Pancreas (tissue), 10 donors: Measurements from ENCODE around the gene ACADVL. TPM values are rescaled to one million over a fixed set of nuclear protein-coding genes. Genes with fewer than 3 reads are reported as not detected.
A peak's percentile ranks its signal among the peaks of the same experiment; 100 is the strongest.

Experiments used
- ATAC-seq, 4 donors: fragments of 200-7000 bp; cut with Tn5 transposase; one replicate each; pipeline versions ENCODE4 v1.8.0 to v1.9.1; 2020; ENCODE audit warnings: mild to moderate bottlenecking in 4 of 4, moderate library complexity in 4 of 4
- DNase-seq, 6 donors: peaks; one replicate each; pipeline ENCODE4 v3.0.0-alpha.2; 2020
- FAIRE-seq: peaks from 2 replicates; lab custom pipeline; 2012; peaks lifted over from hg19 to GRCh38; lab: Jason Lieb, UNC
- H3K27ac ChIP-seq, 4 donors: fragments of 200-600 bp; sonication (generic); 1 replicate in 3 of 4; 2 replicates in 1 of 4; pipeline versions ENCODE4 v1.5.0 to v1.8.0; 2020
- H3K27me3 ChIP-seq, 4 donors: fragments of 200-600 bp; one replicate each; pipeline ENCODE4 v1.8.0; 2021
- H3K36me3 ChIP-seq, 3 donors: fragments of 200-600 bp; sonication (generic) in 1 of 3; one replicate each; pipeline versions ENCODE4 v1.5.0 to v1.8.0; 2020 to 2021
- H3K4me1 ChIP-seq, 3 donors: fragments of 200-600 bp; one replicate each; pipeline ENCODE4 v1.8.0; 2021
- H3K4me3 ChIP-seq, 4 donors: fragments of 200-600 bp; sonication (generic) in 2 of 4; one replicate each; pipeline versions ENCODE4 v1.5.0 to v1.8.0; 2020 to 2021
- H3K9me3 ChIP-seq, 4 donors: fragments of 200-600 bp; one replicate each; pipeline ENCODE4 v1.8.0; 2021
- CTCF ChIP-seq, 4 donors: fragments of 200-600 bp; sonication (generic) in 3 of 4; IDR thresholded peaks; one replicate each; pipeline versions ENCODE4 v1.5.0 to v1.8.0; 2021; ENCODE audit warnings: antibody characterized with exemption in 4 of 4
- WGBS, 2 donors: extraction: QIAGEN DNeasy Blood & Tissue Kit; methylation state at CpG; one replicate each; pipeline ENCODE4 v1.1.7; 2013; 5-methylcytosine and 5-hydroxymethylcytosine counted together
- intact Hi-C, 3 donors: fragments of 100-400 bp; cut with DNase I; formaldehyde crosslinking; loops; one replicate each; pipeline versions ENCODE4 v1.11.1 to v1.14.2; 2022
- polyA plus RNA-seq, 2 donors: library from polyadenylated mRNA; stranded (reverse); fragments of 200-250 nt; gene quantifications; one replicate each; pipeline ENCODE4 v1.2.3, GENCODE V29; 2013
- total RNA-seq, 6 donors: library from RNA; stranded (reverse); fragmentation: NEBNext Ultra II Directional in 4 of 6; extraction: Animal tissue kit (Norgen Biotek cat#: 25700) in 4 of 6; gene quantifications; one replicate each; pipeline versions ENCODE4 v1.2.1 to v1.2.4, GENCODE V29; 2021 to 2023
- donor health status: healthy with polysubstance abuse.
- donor health status: DM: no; HTN: no; CAD: no; lungs with moderate emphysema.
- donor health status: DM: no; HTN: no; CAD: no.
- donor health status: control.
- donor health status: control.
- donor health status: Bipolar disorder and iron deficiency.
- donor health status: DM: yes; HTN: yes; CAD: no.
- donor health status: DM: no; HTN: no; CAD: no.
- donor health status: DM: no; HTN: no; CAD: no.
- donor health status: DM: yes; HTN: yes; CAD: no.

The ACADVL gene
- total and polyA plus RNA-seq, 8 donors: 447 to 3,251 (median 629) TPM

- FAIRE-seq: no peak
- DNase-seq: peak in 2 of 6 donors; percentile 47 to 57
- H3K27me3 ChIP-seq: no peaks in the 10 kb centered on the region
- no peaks in the 10 kb centered on the region for H3K4me1 ChIP-seq
- TF ChIP-seq CTCF (IDR thresholded peaks at IDR 0.05): no peak
- H3K9me3 ChIP-seq: no peaks in the 10 kb centered on the region
- intact Hi-C loops: no loop called here
- no peak overlapping the region for H3K4me3 ChIP-seq
- H3K27ac ChIP-seq: no peak overlapping the region
- ATAC-seq: peak; percentile 62 to 91 (median 78)
- WGBS, 2 donors: 71 to 75% methylated on average over 26 of the region's 26 CpGs
- H3K36me3 ChIP-seq: no peaks in the 10 kb centered on the region
Observed at GRCh38 chr17:7191571-7192270, 28.0 kb upstream of the ACADVL start.

- 76 to 80% methylated on average over 12 of the region's 12 CpGs for WGBS, 2 donors
- TF ChIP-seq CTCF (IDR thresholded peaks at IDR 0.05): no peak
- no peak for ATAC-seq
- H3K27me3 ChIP-seq: no peaks in the 10 kb centered on the region
- H3K9me3 ChIP-seq: no peaks in the 10 kb centered on the region
- H3K4me1 ChIP-seq: no peaks in the 10 kb centered on the region
- H3K4me3 ChIP-seq: no peak overlapping the region
- no peaks in the 10 kb centered on the region for H3K36me3 ChIP-seq
- no peak for FAIRE-seq
- peak in 1 of 6 donors; percentile 28 for DNase-seq
- no peak overlapping the region for H3K27ac ChIP-seq
- intact Hi-C loops: no loop called here
Observed at GRCh38 chr17:7192271-7192937, 27.3 kb upstream of the ACADVL start.

- no peaks in the 10 kb centered on the region for H3K4me1 ChIP-seq
- H3K36me3 ChIP-seq: no peaks in the 10 kb centered on the region
- TF ChIP-seq CTCF (IDR thresholded peaks at IDR 0.05): no peak
- H3K27me3 ChIP-seq: no peaks in the 10 kb centered on the region
- intact Hi-C loops: no loop called here
- ATAC-seq (no peak), FAIRE-seq (no peak), DNase-seq (peak in 2 of 6 donors; percentile 10 to 30)
- no peak overlapping the region for H3K4me3 ChIP-seq
- no peaks in the 10 kb centered on the region for H3K9me3 ChIP-seq
- no peak overlapping the region for H3K27ac ChIP-seq
- WGBS, 2 donors: 85 to 88% methylated on average over 12 of the region's 12 CpGs
Observed at GRCh38 chr17:7195971-7196370, 23.8 kb upstream of the ACADVL start.

GRCh38 chr17:7196651-7197401, 22.9 kb upstream of the ACADVL start:
- Histone ChIP-seq H3K4me3 (no peak overlapping the region), H3K36me3 (no peaks in the 10 kb centered on the region), H3K27me3 (no peaks in the 10 kb centered on the region), H3K27ac (no peak overlapping the region), H3K9me3 (no peaks in the 10 kb centered on the region), H3K4me1 (no peaks in the 10 kb centered on the region)
- 85 to 93% methylated on average over 22 of the region's 22 CpGs for WGBS, 2 donors
- FAIRE-seq (no peak), ATAC-seq (no peak), DNase-seq (peak in 1 of 6 donors; percentile 46)
- intact Hi-C loops: no loop called here
- TF ChIP-seq CTCF (IDR thresholded peaks at IDR 0.05): no peak
